Effector memory CD4-positive, alpha-beta T cell (primary cell): Measurements from ENCODE around the gene KEAP1.
"Not testable (repeated sequence)": the region's sequence is repeated elsewhere in the genome, so short reads cannot be mapped to it uniquely, and the experiment has no call there.

Experiments used
- DNase-seq, 3 donors: peaks; one replicate each; pipeline ENCODE4 v3.0.0-alpha.2; 2020
- H3K27ac ChIP-seq: 2 replicates; pipeline ENCODE4 v1.7.0; 2013; ENCODE audit warnings: mild to moderate bottlenecking, low read length, moderate library complexity; ENCODE audit not compliant: insufficient read depth, poor library complexity, severe bottlenecking
- H3K27me3 ChIP-seq: replicated peaks from 2 replicates; pipeline ENCODE4 v1.7.0; 2013; ENCODE audit warnings: mild to moderate bottlenecking, low read length; ENCODE audit not compliant: insufficient read depth, control insufficient read depth, poor library complexity, severe bottlenecking
- H3K36me3 ChIP-seq: 2 replicates; pipeline ENCODE4 v1.7.0; 2013; ENCODE audit warnings: mild to moderate bottlenecking, low read length, moderate library complexity; ENCODE audit not compliant: control insufficient read depth, insufficient read depth
- H3K4me1 ChIP-seq: 2 replicates; pipeline ENCODE4 v1.7.0; 2013; ENCODE audit warnings: low read length, mild to moderate bottlenecking; ENCODE audit not compliant: control insufficient read depth, insufficient read depth, poor library complexity, severe bottlenecking
- H3K4me3 ChIP-seq: 2 replicates; pipeline ENCODE4 v1.7.0; 2013; ENCODE audit warnings: low read length, low read depth, mild to moderate bottlenecking; ENCODE audit not compliant: insufficient read depth, poor library complexity, severe bottlenecking
- H3K9me3 ChIP-seq: 2 replicates; pipeline ENCODE4 v1.7.0; 2013; ENCODE audit warnings: mild to moderate bottlenecking, low read length, moderate library complexity; ENCODE audit not compliant: control insufficient read depth
- total RNA-seq, 3 donors: gene quantifications; one replicate each; lab custom pipeline; 2026; lab: John Stamatoyannopoulos, UW

KEAP1 gene
- total RNA-seq, result 21.1 to 23.8 (median 21.3) reads per million in 3 donors

DNA sequence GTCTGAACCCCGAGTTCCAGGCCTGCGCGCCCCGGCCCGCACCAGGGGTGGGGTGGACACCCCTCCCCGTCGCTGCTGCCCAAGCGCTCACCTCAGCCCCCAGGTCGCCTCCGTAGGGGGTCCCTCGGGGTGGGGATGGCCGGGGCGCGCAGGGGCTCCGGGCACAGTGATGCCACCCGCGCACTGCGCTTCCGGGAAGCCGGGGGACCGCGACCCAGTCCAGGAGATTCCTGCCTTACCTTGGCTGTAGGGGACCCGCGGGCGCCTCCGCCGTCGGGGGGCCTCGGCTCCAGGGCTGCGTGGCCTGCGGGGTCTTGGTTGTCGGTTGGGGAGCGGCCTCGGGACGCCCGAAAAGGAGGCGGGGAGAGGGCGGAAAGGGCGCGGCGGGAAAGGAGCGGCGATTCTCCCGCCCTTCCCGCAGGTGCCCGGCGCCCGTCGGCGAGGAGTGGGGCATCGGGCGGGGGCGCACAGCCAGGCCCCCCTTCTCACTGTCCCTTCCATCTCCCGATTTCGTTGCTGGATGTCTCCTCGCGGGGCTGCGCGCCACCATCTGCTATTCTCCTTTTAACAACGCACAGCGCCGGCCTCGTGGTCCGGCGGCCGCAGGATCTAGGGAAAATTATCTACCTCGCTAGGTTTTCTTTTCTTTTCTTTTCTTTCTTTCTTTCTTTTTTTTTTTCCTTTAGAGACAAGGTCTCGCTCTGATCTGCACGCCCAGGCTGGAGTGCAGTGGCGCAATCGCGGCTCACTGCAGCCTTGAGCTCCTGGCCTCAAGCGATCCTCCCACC, at the start of gene KEAP1:
KEAP1 (minus strand) TSS at position 355 of the 788 bp plus-strand sequence. CDS start 3,323 bp downstream, outside the sequence.
- no peak for DNase-seq
- no peaks in the 10 kb centered on the region for H3K27me3 ChIP-seq
- no peaks in the 10 kb centered on the region for H3K9me3 ChIP-seq
- peaks cover 15% of the 10 kb centered on the region for H3K4me1 ChIP-seq
- peaks cover 13% of the 10 kb centered on the region for H3K36me3 ChIP-seq
- peak within 1 kb of the TSS; percentile 78 for H3K4me3 ChIP-seq
- H3K27ac ChIP-seq, result peak within 1 kb of the TSS; percentile 81

DNA sequence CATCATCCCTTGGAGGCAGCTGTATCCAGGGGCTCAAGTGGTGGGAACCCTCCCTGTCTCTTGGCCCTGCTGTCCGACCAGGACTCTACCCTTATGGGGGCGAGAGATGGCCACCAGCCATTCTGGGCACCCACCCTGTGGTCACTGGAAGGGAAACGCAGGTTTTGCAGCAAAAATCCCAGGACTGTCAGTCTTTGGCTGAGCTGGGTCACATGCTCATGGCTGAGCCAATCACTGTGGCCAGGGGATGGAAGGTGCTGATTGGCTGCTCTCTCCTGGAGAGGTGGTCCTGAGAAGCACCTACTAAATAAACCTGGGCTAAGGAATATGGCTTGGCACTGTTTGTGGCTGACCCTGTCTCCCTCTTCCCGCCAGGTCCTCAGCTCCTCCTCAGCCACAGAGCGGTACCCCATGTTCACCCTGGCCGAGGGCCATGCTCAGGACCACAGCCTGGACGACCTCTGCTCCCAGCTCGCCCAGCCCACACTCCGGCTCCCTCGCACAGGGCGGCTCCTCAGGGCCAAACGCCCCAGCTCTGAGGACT, 49.4 kb upstream of the KEAP1 start:
- no peak for DNase-seq
- H3K4me3 ChIP-seq, result no peak overlapping the region
- H3K36me3 ChIP-seq, result peaks cover 74% of the 10 kb centered on the region
- H3K27ac ChIP-seq, result peak overlapping the region; percentile 12
- no peaks in the 10 kb centered on the region for H3K27me3 ChIP-seq
- no peaks in the 10 kb centered on the region for H3K9me3 ChIP-seq
- H3K4me1 ChIP-seq, result peaks cover 41% of the 10 kb centered on the region

DNA sequence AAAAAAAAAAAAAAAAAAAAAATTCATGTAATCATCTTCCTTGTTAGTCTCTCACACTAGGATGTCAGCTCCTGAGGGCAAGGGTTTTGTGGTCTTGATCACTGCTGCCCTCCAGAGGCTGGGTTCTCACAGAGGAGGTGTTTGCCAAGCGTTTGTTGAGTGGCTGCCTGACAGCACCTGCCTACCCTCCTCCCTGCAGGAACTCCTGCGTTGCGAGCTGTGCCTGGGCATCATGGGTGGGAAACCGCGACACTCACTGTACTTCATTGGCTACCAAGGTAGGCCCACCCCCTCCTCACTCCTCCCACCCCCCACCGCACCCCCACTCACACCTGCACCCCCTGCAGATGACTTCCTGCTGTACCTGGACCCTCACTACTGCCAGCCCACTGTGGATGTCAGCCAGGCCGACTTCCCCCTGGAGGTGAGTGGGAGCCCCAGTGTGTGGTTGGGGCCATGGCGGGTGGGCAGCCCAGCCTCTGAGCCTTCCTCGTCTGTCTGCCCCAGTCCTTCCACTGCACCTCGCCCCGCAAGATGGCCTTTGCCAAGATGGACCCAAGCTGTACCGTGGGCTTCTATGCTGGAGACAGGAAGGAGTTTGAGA, 48.6 kb upstream of the KEAP1 start:
- peaks cover 41% of the 10 kb centered on the region for H3K4me1 ChIP-seq
- peak overlapping the region; percentile 12 for H3K27ac ChIP-seq
- H3K36me3 ChIP-seq, result peaks cover 76% of the 10 kb centered on the region
- H3K9me3 ChIP-seq, result no peaks in the 10 kb centered on the region
- DNase-seq, result peak in 1 of 3 donors; percentile 29
- H3K4me3 ChIP-seq, result no peak overlapping the region
- no peaks in the 10 kb centered on the region for H3K27me3 ChIP-seq

DNA sequence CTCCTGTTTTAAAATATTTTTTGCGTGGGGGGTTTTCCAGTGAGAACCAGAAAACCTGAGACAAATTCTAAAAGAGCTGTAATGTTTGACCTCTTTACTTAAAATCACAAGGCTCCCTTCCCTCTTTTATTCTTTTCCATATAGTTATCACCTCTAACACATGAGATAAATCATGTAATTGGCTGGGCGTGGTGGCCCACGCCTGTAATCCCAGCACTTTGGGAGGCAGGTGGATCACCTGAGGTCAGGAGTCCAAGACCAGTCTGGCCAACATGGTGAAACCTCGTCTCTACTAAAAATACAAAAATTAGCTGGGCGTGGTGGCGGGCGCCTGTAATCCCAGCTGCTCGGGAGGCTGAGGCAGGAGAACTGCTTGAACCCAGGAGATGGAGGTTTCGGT, 47.9 kb upstream of the KEAP1 start:
- peaks cover 72% of the 10 kb centered on the region for H3K36me3 ChIP-seq
- H3K4me3 ChIP-seq, DNase-seq, H3K9me3 ChIP-seq, H3K27me3 ChIP-seq, H3K27ac ChIP-seq: not testable (repeated sequence)
- H3K4me1 ChIP-seq, result peaks cover 39% of the 10 kb centered on the region

DNA sequence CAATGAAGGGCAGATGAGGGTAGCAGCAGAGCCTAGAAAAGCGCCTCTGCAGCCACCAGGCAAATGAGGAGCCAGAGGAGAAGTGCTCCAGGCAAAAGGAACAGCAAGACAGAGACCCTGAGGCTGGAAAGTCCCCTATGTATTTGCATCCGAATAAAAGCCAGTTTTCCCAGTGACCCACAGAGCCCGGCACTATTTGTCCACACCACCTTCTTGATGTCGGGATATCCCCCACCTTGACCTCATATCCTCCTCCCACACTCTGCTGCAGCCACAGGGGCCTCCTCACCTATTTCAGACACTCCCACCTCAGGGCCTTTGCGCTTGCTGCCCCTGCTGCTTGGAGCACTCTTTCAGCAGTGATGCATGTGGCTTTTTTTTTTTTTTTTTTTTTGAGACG, 47.2 kb upstream of the KEAP1 start:
- H3K27me3 ChIP-seq, result no peaks in the 10 kb centered on the region
- H3K4me1 ChIP-seq, result peaks cover 33% of the 10 kb centered on the region
- H3K27ac ChIP-seq, result no peak overlapping the region
- DNase-seq, result no peak
- H3K4me3 ChIP-seq, result no peak overlapping the region
- peaks cover 65% of the 10 kb centered on the region for H3K36me3 ChIP-seq
- no peaks in the 10 kb centered on the region for H3K9me3 ChIP-seq

DNA sequence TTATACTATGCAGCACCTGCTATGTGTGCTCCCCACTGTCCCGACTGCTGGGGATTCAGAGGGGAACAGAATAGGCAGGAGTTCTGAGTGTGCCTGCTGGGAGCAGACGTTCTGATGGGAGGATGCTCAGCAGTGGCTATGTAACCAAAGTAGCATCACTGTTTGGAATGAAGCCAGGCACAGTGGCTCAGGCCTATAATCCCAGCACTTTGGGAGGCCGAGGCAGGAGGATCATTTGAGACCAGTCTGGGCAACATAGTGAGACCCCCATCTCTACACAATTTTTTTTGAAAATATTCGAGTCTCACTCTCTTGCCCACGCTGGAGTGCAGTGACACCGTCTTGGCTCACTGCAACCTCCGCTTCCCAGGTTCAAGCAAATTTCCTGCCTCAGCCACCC, 46.6 kb upstream of the KEAP1 start:
- Histone ChIP-seq H3K4me3 (no peak overlapping the region), H3K27ac (no peak overlapping the region), H3K27me3 (no peaks in the 10 kb centered on the region), H3K4me1 (peaks cover 30% of the 10 kb centered on the region), H3K36me3 (peaks cover 61% of the 10 kb centered on the region), H3K9me3 (no peaks in the 10 kb centered on the region)
- DNase-seq, result no peak

GRCh38 chr19:10548746-10549276, 45.7 kb upstream of the KEAP1 start:
- Histone ChIP-seq H3K9me3 (no peaks in the 10 kb centered on the region), H3K27ac (no peak overlapping the region), H3K27me3 (no peaks in the 10 kb centered on the region), H3K4me1 (peaks cover 27% of the 10 kb centered on the region), H3K36me3 (peaks cover 52% of the 10 kb centered on the region), H3K4me3 (no peak overlapping the region)
- no peak for DNase-seq

DNA sequence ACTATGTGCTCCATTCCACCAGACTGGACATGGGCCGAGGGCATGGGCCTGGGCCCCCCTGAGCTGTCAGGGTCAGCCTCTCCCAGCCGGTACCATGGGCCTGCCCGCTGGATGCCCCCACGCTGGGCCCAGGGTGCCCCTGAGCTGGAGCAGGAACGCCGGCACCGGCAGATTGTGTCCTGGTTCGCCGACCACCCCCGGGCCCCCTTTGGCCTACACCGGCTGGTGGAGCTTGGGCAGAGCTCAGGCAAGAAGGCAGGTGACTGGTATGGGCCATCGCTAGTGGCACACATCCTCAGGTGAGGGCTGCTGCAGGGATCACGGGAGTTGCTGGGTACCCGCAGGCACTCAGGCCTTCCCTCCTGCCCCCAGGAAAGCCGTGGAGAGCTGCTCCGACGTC, 43.7 kb upstream of the KEAP1 start:
- peaks cover 33% of the 10 kb centered on the region for H3K36me3 ChIP-seq
- H3K27me3 ChIP-seq, result no peaks in the 10 kb centered on the region
- peak overlapping the region; percentile 4 for H3K27ac ChIP-seq
- peaks cover 15% of the 10 kb centered on the region for H3K4me1 ChIP-seq
- H3K4me3 ChIP-seq, result no peak overlapping the region
- no peak for DNase-seq
- no peaks in the 10 kb centered on the region for H3K9me3 ChIP-seq

DNA sequence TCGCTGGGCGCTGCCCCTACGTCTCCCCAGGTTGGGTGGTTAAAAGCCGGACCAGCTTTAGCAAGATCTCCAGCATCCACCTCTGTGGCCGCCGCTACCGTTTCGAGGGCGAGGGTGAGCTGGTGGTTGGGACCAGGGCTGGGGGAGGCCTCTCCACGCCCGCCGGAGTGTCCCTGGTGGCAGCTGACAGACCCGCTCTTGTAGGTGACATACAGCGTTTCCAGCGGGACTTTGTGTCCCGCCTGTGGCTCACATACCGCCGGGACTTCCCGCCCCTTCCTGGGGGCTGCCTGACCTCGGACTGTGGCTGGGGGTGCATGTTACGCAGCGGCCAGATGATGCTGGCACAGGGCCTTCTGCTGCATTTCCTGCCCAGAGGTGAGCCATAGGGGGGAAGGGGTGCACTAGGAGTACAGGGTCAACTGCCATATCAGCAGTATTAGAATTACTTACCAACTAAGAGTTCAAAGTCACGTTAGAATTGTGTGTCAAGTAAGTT, 41.6 kb upstream of the KEAP1 start:
- H3K4me3 ChIP-seq, result peak overlapping the region; percentile 70
- H3K4me1 ChIP-seq, result peaks cover 15% of the 10 kb centered on the region
- no peaks in the 10 kb centered on the region for H3K9me3 ChIP-seq
- H3K36me3 ChIP-seq, result peaks cover 24% of the 10 kb centered on the region
- H3K27ac ChIP-seq, result peak overlapping the region; percentile 80
- H3K27me3 ChIP-seq, result no peaks in the 10 kb centered on the region
- DNase-seq, result no peak
